Globus pallidus (tissue), 1 donor: Measurements from ENCODE around the gene DNAI1.
A peak's percentile ranks its signal among the peaks of the same experiment; 100 is the strongest.

Experiments used
- DNase-seq: peaks from one replicate; pipeline ENCODE4 v3.0.0-alpha.2; 2015; ENCODE audit warnings: low spot score

The DNAI1 gene

DNA sequence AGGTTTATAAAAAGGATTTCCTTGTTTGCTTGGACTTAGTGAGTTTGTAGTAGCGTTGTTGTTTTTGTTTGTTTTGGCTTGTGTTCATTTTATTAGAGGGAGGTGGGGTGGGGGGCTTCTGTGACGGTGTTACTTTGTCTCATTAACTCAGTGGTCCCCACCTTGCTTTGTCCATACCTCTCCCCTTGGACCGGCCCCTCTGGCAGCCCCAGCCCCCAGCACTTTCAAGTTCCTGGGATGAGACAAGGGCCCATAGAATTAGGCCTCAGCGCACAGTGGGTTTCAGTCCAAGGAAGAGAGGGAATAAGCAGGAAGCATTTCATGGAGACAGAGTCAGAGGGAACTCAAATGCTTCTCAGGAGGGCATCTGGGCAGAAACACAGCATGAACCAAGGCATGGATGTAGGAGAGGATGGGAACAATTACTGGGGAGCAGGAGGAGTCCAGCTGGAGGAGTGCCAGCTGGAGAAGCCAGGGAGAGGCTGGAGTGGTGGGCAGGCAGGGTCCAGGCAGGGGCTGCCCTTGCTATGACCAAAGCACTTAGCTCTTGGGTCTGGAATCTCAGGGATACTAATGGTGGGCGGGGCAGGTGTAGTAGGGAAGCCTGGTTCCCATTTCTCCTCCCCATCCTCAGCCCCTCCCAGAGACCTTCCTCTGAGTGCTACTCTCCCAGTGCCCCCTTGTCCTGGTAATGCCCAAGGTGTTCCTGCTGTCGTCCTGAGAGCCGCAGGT is 87.7 kb downstream of the DNAI1 start:
- no peak for DNase-seq

DNA sequence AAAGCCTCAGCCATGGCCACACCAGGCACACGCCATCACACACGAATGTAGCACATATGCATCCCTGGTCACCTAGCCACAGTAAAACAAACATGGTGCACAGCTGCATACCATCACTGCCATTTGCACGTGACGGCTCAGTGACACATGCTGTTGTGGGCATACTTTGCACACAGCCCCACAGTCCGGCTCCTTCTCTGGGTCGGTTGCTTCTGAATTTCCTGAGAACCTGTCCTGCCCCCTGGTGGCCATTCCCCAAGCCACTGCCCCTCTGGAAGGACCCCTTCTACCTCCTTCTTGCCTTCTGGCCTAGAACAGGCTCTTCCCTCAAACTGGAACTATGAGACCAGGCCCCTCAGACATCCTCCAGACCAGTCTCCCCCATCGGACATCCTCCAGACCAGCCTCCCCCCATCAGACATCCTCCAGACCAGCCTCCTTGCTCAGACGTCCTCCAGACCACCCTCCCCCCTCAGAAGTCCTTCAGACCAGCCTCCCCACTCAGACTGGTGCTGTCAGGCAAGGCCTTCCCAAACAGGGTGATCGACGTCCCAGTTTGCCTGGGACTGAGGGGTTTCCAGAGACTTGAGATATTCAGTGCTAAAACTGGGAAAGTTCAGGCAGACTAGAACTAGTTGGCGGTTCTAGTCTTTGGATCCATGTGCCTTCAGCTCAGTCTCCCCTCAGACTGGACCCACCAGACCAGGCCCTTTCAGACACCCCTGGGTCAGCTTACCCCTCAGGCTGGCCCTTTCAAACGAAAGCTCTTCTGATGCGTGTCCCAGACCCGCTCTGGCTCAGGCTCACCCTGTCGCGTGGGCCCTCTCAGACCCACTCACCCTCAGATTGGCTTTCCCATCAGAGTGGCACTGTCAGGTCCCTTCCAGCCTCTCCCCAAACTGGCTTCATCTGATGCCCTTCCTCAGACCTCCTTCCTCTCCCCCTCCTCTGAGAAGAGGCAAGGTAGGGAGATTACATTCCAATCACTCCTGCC is 88.5 kb downstream of the DNAI1 start:
- peak; percentile 80 for DNase-seq

DNA sequence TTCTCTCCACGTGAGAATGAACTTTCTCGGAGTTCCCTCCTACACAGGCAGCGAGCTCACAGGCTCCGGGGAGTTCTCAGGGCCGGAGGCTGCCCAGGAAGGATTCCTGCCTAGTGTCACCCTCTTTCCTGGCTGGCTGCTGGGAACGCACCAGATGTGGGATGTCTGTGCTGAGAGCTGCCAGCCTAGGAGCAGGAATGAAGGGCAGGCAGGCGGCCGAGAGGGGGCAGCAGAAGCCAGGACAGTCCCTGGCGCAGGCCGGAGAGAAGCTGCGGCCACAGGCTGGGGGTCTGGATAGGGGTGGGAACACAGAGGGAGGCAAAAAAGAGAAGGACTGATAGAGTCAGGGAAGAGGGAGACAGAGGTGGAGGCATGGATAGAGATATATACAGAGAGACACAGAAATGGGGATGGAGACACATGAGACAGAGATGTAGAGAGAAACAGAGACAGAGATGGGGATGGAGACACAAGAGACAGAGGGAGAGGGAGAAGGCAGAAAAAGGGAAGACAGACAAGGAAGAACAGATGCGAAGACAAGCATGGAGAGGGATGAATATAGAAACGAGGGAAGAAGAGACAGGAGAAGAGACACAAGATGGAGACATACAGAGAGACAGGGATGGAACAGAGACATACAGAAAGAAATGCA is 89.5 kb downstream of the DNAI1 start:
- DNase-seq = peak; percentile 75

DNA sequence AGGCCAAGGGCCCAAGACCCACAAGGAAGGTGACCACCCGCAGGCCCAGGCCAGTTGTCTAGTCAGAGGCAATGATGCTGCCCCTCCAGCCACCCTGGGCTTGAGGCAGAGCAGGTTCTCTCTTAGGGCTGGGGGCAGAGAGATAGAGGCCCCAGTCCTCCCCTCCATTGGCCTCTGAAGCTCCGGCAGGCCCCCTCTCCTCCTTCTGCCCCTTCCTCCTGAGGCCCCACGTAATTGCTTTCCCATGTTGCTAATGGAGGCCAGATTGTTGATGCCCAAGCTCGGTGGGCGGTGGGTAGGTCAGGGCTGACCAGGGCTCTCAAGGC is 90.8 kb downstream of the DNAI1 start:
- DNase-seq = no peak

DNA sequence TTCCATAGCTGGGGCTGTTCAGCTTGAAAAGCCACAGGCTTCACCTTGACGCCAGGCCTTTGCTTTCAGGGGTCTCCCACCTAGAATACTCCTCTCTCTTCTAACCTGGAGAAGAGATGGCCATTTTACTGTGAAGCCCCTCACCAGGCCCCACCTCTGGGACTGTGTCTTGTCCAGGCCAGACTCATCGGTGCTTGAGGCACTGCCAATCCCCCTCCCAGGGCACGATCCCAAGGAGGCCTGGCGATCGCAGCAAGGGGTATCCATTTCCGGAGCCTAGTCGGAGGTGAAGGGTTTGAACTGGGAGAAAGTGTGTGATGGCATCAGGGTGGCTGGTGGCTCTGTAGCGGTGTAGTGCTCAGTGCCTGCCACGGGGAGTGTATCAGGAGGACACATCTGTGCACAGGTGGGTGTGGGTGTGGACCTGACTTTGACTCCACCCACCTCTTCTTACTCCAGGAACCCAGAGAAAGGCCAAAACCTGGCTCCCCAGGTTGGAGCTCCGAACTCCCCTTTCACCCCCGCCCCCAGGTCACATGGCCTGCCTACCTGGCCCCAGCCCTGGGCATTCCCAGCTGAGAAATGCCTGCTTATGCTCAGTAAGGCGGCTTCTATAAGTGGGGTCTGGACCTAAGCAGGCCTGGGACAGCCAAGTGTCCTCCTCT is 91.5 kb downstream of the DNAI1 start:
- DNase-seq = no peak

DNA sequence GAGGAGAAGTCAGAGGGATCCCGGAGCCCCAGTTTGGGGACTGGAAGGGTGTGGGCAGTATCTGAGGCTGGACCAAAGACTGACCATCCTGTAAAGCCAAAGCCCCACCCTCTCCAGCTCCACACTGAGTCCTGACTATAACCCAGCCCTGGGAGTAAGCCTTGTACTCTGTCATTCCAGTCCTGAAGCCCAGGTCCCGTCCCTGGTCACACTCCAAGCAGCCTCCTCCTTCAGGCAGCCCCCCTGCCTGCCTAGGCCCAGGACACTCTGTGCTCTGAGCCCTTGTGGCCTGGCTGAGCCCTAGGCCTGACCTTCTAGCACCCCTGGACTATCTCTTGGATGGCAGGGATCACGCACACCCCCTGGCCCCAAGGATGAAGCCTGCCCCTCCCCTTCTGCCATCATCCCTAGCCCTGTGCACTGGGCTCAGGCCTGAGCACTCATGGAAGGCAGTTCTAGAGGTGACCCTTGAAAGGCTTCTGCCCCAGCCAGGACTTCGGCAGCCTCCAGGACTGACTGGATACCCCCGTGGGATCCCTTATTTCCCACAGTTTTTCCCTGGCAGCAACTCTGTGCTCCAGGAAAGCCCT is 92.2 kb downstream of the DNAI1 start:
- DNase-seq = no peak

DNA sequence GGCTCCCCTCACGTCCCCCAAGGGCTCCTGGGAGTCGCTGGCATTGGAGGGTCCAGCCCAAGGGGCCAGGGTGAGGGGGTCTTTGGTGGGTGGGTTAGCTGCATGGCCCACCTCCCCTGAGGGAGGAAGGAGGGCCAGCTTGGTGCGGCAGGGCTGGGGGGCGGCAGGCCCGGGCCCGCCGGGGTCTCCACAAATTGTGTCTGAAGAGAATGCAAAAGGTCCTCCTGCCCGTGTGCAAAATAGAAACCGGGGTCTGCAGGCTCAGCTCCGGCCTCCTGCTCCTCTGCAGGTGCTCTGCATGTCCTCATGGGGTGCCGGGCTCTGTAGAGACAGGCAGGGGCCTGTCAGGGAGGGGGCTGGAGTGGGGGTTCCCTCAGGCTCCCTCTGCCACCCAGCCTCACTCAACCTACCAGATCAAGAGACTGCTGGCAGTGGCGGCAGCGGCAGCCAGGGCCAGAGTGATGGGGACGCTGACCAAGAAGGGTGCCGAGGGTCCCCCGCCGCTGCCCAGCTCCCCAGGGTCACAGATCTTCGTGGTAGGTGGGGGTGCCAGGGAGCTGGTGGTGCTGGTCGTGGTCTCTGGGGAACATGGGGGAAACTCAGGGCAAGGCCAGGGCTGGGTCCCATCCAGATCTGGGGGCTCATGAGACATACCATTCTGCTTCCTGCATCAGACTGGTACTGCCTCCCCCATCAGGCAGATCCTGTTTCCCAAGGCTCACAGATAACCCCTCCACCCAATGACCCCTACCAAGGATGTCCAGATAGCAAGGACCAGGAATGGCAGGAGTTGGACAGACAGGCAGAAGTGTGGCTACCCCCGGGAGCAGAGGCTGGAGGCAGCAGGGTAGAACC is 93.4 kb downstream of the DNAI1 start:
- no peak for DNase-seq

DNA sequence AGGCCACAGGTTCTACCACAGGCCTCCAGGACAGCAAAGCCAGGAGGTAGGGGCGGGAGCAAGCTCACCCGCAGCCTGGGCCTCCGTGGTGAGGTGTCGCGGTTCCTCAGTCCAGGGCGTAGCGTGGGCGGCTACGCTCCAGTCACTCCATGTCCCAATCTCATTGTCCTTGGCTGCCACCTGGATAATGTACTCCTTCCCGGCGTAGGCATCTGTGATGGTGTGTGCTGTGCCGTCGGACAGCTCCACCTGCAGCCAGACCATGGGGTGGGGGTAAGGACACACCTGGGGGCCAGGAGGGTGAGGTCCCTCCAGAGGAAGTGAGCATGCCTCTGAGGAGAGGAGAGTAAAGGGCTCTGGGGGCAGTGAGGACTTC is 94.0 kb downstream of the DNAI1 start:
- no peak for DNase-seq

DNA sequence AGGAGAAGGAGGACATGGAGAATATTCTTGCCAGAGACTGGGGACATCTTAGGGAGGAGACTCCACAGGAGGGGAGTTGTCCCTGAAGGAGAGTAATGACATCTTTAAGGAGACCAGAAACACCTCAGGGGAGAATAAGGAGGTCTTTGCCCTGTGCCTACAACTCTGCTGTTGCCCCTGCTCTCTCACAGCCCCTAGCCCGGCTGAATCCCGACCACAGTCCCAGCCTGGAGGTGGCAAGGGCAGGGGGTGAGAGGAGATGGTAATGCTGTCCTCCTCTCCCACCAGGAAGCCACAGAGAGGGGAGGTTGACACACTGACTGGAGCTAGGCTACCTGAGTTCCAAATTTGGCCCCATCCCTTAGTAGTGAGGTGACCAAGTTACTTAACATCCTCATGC is 94.4 kb downstream of the DNAI1 start:
- no peak for DNase-seq

DNA sequence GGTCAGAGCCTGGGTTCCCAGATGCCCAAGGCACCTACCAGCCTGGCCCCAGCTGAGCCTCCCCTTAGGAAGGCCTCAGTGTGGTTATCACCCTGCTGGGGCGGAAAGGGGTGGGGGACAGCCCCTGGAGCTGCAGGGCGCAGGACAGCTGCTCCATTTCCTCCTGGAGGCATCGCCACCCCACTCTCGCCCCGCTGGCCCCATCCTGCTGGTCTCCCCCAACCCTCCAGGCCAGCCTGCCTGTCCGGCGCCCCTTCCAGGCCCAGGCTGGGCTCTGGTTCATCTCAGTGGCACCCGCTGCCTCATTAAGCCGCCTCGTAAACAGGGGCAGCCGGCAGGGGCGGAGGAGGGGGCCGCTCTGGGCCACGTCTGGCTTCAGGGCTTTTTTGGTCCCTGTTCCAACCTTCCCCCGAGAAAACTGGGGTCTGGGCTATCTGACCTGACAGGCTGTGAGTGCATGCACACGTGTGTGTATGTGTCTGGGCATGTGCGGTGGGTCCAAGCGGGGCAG is 95.0 kb downstream of the DNAI1 start:
- no peak for DNase-seq

DNA sequence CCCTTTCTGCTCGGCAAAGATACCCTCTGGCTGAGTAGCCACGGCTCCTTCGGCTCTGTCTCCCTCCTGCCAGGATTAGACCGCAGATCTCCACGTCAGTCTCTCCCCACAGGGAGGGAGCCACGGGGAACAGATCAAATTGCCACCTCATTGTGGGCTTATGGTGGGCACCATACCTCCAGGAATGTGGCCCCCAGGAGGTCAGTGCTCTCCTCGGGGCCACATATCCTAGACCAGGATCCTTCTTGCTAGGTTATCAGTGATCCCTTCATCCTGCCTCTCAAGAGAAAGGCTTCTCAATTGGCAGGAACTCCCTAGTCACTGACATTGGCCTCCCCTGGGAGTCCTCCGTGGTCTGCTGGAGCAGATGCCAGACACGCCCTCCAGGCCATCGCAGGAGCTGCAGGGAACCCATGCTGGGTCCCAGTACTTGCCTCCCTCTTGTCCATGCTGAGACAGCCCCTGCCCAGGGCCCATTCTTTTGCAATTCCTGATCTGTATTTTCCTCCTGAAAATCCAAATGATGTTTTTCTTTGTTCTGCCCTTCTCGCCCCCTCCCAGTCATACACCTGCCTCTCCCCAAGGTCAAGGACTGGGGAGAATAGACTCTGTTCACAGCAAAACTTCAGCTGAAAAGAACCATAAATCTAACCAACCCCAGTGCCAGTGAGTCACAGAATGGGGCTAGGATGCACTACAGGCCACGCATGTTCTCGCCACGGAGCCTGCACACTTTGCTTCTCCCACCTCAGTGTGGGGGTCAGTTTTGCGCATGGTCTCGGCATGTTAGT is 95.8 kb downstream of the DNAI1 start:
- DNase-seq = no peak

DNA sequence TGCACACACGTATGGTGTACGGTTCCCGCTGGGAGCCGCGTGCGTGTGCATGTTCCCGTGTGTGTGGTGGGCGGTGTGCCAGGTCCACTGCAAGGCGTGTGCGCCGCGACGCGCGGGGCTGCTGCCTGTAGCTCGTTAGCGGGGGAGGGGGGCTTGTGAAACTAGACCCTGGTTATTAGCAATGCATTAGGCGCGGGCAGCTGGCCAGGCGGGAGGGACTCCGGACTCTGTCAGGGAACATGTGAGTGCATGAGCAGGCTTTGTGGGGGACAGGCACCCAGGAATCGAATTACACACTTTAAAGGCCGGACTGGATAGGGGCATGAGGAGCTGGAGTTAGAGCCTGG is 96.4 kb downstream of the DNAI1 start:
- DNase-seq = no peak

DNA sequence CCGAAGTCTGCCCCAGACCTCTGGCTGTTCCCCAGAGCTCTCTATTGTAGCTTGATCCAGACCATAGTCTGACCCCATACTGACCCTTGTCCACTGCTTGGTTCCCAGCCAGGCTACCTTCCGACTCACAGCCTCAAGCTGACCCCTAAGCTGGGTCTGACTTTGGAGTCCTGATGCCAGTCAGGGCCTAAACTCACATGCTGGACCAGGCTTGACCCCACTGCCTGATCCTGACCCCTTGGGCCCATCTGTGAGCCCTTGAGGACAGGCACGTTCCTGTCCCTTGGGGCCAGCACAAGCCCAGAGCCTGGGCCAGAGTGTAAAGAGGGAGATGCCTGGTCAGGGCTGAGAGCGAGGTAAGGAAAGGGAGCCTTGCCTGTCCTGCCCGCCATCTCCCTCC is 96.9 kb downstream of the DNAI1 start:
- DNase-seq = no peak

DNA sequence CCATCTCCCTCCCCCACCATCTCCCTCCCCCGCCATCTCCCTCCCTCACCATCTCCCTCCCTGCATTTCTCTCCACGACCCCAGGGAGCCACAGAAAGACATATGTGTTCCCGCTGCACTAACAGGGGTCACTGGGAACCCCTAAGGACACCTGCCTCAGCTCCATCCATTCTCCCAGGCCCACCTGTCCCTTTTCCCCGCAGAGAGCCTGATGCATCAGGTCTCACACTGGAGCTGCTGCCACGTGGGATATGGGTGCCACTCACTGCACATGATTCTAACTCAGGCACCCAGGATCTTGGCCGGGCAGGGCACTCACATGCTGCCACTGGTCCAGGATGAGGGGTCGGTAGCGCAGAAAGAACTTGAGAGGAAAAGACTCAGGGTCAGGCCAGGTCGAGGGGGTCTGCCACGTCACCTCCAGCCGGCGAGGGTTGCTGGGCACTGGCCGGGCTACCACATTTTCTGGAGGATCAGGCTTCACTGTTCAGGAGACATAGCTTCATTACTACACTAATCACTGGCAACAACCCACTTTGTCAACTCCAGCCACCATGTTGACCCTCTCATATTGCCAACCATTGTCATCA is 97.4 kb downstream of the DNAI1 start:
- no peak for DNase-seq

DNA sequence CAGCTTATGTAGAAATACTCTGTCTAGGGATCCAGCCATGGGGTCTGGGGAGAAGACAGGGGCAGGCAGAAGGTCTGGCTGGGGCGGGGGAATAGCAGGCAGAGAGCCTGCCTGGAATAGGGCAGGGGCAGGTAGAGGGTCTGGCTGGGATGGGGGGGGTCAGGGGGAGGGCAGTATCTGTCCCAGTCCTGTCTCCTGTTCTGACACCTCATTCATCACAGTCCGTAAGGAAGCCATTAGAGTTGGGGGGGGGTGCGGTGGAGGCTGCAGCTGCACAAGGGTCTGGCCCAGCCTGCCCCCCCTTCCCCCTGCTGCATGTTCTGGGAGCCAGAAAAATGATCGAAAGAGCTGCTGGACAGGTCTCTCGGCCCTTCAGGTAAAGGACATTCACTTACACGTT is 98.3 kb downstream of the DNAI1 start:
- no peak for DNase-seq

DNA sequence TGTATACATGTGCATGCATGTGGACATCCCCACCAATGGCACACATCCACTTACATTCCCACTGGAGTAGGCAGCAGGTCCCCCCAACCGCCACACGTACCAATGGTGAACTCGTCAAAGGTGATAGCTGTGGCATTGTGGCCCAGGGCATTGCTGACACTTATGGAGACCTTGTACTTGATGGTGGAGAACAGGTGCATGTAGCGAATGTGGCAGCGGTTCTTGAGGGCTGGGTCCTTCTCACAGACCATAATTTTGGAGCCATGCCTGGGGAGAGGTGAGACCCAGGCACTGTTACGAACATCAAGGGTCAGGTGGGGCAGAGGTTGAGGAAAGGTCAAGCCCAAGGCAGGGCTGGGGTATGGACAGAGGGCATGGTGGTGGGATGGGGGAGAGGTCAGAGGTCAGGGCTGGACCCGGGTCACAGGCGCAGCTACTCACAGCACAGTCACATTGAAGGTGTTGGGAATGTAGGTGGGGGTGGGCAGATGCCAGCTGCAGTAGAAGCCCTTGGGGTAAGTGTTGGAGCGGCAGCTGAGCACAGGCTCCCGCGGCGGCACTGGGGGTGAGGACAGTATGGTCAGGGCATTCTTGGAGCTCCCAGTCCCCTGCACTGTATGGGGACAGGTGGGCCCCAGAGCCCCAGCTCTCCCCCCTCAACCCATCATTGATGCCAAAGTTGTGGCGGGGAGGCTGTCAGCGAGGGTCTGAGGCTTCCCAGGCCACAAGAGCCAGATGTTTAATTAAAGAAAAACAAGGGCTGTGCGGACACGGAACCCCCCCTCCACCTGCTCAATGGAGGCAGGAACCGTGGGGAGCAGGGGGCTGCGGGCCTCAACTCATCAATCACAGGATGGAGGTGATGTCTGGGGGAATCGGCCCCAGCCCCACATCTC is 99.1 kb downstream of the DNAI1 start:
- DNase-seq = no peak

DNA sequence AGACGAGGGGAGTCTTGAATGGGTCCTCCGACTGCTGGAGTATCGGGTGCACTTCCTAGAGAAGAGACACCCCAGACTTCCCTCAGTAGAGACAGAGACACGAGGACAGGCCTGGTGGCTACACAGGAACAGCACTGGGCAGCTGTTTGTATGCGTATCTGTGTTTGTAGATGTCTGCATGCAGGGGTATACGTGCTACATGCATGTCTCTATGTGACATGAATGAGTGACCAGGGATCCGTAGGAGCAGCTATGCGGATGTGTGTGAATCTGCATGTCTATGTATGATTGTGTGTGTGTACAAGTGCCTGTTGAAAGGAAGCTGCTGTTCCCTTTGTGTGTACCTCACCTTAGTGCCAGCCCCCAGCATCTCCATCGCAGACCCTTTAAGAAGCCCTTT is 99.8 kb downstream of the DNAI1 start:
- no peak for DNase-seq

DNA sequence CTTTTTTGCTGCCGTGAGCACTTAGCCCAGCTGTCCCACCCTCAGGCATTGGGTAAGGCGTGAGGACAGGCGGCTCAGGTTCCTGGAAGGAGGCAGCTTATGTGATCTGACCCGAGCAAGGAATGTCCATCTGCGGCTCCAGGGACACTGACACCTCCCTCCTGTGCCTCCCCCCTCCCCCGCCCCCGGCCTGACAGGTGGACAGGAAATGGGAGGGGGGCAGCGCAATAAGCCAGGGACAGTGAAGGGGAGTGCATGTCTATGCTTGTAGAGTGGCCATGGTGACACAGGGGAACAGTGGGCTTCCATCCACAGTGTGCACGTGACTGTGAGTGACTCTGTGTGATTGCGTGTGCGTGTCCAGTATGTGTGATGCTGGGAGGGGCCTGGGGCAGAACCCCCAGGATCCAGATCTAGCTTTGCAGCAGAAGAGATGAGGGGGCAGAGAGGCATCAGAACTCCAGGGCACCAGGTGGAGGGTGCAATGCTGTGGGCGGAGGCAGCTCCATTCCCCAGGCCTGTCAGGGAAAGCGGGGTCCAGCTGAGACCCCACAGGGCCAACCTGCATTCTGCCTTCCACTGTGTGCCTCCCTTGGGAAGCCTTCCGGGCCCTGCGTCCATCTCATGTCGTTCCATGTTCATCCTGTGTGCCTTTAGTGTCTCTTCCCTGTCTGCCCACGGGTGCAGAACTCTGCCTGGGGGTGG is 100.5 kb downstream of the DNAI1 start:
- no peak for DNase-seq
